Lung (tissue), 12 donors: ENCODE data around the gene PPM1H. TPM values are rescaled to one million over a fixed set of nuclear protein-coding genes. Genes with fewer than 3 reads are reported as not detected.

Experiments used
- ATAC-seq: fragments of 200-7000 bp; cut with Tn5 transposase; one replicate; pipeline ENCODE4 v1.9.1; 2020; ENCODE audit warnings: moderate number of reproducible peaks; ENCODE audit not compliant: insufficient read depth, low FRiP score
- DNase-seq, 3 donors: peaks; one replicate each; pipeline ENCODE4 v3.0.0-alpha.2; 2013 to 2017
- H3K27ac ChIP-seq, 2 donors: one replicate each; pipeline ENCODE4 v1.5.1; 2013; ENCODE audit warnings: mild to moderate bottlenecking in 2 of 2, moderate library complexity in 2 of 2, control low read depth in 1 of 2, inconsistent platforms in 1 of 2, low read depth in 1 of 2, low read length in 1 of 2
- H3K27me3 ChIP-seq, 3 donors: one replicate each; pipeline ENCODE4 v1.5.1; 2013; ENCODE audit warnings: low read length in 2 of 3; ENCODE audit not compliant: control insufficient read depth in 3 of 3, insufficient read depth in 3 of 3
- H3K36me3 ChIP-seq, 4 donors: one replicate each; pipeline ENCODE4 v1.5.1; 2013; ENCODE audit warnings: low read length in 4 of 4, mild to moderate bottlenecking in 1 of 4, moderate library complexity in 1 of 4; ENCODE audit not compliant: control insufficient read depth in 4 of 4, insufficient read depth in 4 of 4
- H3K4me1 ChIP-seq, 5 donors: one replicate each; pipeline ENCODE4 v1.5.1; 2013; ENCODE audit warnings: low read length in 5 of 5, mild to moderate bottlenecking in 2 of 5, moderate library complexity in 1 of 5; ENCODE audit not compliant: control insufficient read depth in 5 of 5, insufficient read depth in 5 of 5
- H3K4me3 ChIP-seq: one replicate; pipeline ENCODE4 v1.5.1; 2013; ENCODE audit warnings: mild to moderate bottlenecking, control low read depth, moderate library complexity
- H3K9ac ChIP-seq, 2 donors: one replicate each; pipeline ENCODE4 v1.5.1; 2013; ENCODE audit warnings: low read length in 2 of 2, control low read depth in 1 of 2; ENCODE audit not compliant: insufficient read depth in 1 of 2
- H3K9me3 ChIP-seq, 4 donors: one replicate each; pipeline ENCODE4 v1.5.1; 2013; ENCODE audit warnings: low read length in 3 of 4, mild to moderate bottlenecking in 1 of 4, moderate library complexity in 1 of 4; ENCODE audit not compliant: control insufficient read depth in 4 of 4, insufficient read depth in 3 of 4
- CTCF ChIP-seq: IDR thresholded peaks from 2 replicates; pipeline ENCODE4 v1.5.1; 2012; ENCODE audit warnings: mild to moderate bottlenecking; ENCODE audit errors: control extremely low read depth, extremely low read depth
- WGBS, 2 donors: extraction: QIAGEN DNeasy Blood & Tissue Kit; methylation state at CpG; one replicate each; pipeline ENCODE4 v1.1.7; 2013; 5-methylcytosine and 5-hydroxymethylcytosine counted together
- polyA plus RNA-seq, 2 donors: library from polyadenylated mRNA; stranded (reverse); fragments of 200-250 nt; gene quantifications; one replicate each; pipeline ENCODE4 v1.2.1, GENCODE V29; 2013
- total RNA-seq, 2 donors: library from RNA; depleted of rRNA in 1 of 2; stranded (reverse); fragments of >200 nt in 1 of 2; gene quantifications; one replicate each; pipeline ENCODE4 v1.2.1, GENCODE V29; 2014 to 2021
- donor health status: control.
- donor health status: control.
- donor health status: Bipolar disorder and iron deficiency.
- donor health status: healthy.
- donor health status: DM: yes; HTN: yes; CAD: no.

The PPM1H gene
- total and polyA plus RNA-seq, 4 donors, result 2.0 to 11.2 (median 5.7) TPM

DNA sequence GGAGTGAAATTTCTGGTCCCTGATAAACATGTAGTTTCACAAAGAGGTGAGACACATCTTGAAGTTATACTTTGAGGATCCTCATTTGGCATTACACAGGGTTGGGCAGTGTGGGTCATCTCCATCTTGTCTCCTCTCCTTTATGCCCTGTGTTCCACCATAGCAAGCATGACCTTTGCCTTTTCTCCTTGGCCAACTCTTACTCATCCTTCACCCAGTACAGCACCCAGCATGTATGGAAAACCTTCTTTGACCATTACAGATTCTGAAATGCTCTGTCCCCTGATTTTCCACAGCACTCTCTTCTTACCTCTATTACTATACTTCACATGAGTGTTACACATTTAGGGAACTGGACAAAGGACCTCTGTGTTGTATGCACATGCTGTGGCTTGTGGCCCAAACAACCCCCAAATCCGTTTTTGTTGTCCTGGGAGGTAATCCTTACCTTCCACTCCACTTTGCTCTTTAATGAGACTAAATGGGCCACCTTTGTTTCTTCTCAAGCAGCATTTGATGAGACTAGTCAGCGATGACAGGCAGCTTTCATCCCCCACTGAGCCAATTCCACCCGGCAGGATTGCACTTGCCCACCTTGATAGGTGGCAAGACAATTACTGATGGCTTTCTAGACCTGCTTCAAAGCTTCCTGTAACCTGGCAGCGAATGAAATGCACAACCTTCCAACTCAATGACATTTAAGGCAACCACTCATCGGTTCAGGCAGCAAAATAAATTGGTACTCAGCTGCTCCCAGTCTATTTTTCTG, 304.8 kb downstream of the PPM1H start:
- peaks cover 0 to 2% (median 0%) of the 10 kb centered on the region in 4 donors for H3K9me3 ChIP-seq
- WGBS, 2 donors, result 92% methylated on average over 5 of the region's 5 CpGs
- DNase-seq (no peak), ATAC-seq (no peak)
- H3K27me3 ChIP-seq, result peaks cover 0 to 42% (median 8%) of the 10 kb centered on the region in 3 donors
- TF ChIP-seq CTCF, result no peak
- H3K36me3 ChIP-seq, result no peaks in the 10 kb centered on the region
- no peak overlapping the region for H3K9ac ChIP-seq
- peaks cover 0 to 8% (median 0%) of the 10 kb centered on the region in 5 donors for H3K4me1 ChIP-seq
- no peak overlapping the region for H3K27ac ChIP-seq
- H3K4me3 ChIP-seq, result no peak overlapping the region

DNA sequence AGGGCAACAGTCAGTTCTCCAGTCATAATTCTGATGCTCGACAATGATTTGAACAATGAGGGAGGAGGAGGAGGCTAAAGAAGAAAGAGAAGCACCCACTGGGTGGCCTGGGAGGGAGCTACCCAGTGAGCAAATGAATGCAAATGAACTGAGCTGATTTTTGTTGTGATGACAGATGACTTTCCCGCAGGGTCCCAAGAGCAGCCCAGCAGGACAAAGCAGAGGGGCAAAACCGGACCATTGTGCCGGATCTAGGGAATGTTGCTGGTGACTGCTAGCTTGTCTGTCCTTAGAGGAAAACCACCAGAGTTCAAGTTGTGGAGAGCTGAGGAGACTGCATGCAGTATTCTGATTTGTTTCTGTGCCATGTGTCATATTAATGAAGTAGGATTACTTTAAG, 305.5 kb downstream of the PPM1H start:
- DNase-seq (no peak), ATAC-seq (no peak)
- H3K4me3 ChIP-seq, result no peak overlapping the region
- peaks cover 0 to 8% (median 0%) of the 10 kb centered on the region in 5 donors for H3K4me1 ChIP-seq
- peaks cover 0 to 42% (median 8%) of the 10 kb centered on the region in 3 donors for H3K27me3 ChIP-seq
- TF ChIP-seq CTCF, result no peak
- peaks cover 0 to 2% (median 0%) of the 10 kb centered on the region in 4 donors for H3K9me3 ChIP-seq
- no peaks in the 10 kb centered on the region for H3K36me3 ChIP-seq
- no peak overlapping the region for H3K9ac ChIP-seq
- H3K27ac ChIP-seq, result no peak overlapping the region
- WGBS, 2 donors, result 83 to 86% methylated on average over 4 of the region's 4 CpGs

DNA sequence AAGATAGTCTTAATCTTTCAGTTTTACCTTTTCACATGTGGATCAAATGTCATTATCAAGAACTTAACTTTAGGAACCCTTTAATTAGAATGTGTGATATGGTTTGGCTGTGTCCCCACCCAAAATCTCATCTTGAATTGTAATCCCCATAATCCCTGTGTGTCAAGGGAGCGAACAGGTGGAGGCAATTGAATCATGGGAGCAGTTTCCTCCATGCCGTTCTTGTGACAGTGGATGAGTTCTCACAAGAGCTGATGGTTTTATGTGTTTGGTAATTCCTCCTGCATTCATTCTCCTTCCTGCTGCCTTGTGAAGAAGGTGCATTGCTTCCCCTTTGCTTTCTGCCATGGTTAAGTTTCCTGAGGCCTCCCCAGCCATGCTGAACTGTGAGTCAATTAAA, 307.8 kb downstream of the PPM1H start:
- WGBS, 2 donors, result 63 to 91% methylated on average over 2 of the region's 2 CpGs
- no peak for TF ChIP-seq CTCF
- no peak for ATAC-seq
- no peaks in the 10 kb centered on the region for H3K36me3 ChIP-seq
- no peak overlapping the region for H3K4me3 ChIP-seq
- no peak overlapping the region for H3K27ac ChIP-seq
- DNase-seq, result no peak
- no peak overlapping the region for H3K9ac ChIP-seq
- H3K4me1 ChIP-seq, result peaks cover 0 to 3% (median 0%) of the 10 kb centered on the region in 5 donors
- H3K9me3 ChIP-seq, result no peaks in the 10 kb centered on the region
- H3K27me3 ChIP-seq, result peaks cover 0 to 27% (median 8%) of the 10 kb centered on the region in 3 donors
